ENCODE results near the gene TRIM10. TPM values are rescaled to one million over a fixed set of nuclear protein-coding genes. Genes with fewer than 3 reads are reported as not detected.

Gene TRIM10
- total RNA-seq, 1 donor from 2014 or later = not detected

- Mint-ChIP-seq H3K27me3 (ENCODE audit: low read depth) (no peaks in the 10 kb centered on the region), H3K4me3 (no peak overlapping the region), H3K36me3 (peaks cover 32% of the 10 kb centered on the region), H3K27ac (no peak overlapping the region), H3K4me1 (no peaks in the 10 kb centered on the region), H3K9me3 (no peaks in the 10 kb centered on the region)
- DNase-seq (ENCODE audit: low spot score in 2 of 2, unreplicated experiment in 2 of 2) = no peak
- TF ChIP-seq CTCF (IDR thresholded peaks at IDR 0.05; ENCODE audit: unreplicated experiment) = no peak
These were observed 34.0 kb upstream of the TRIM10 start for GRCh38 chr6:30194797-30195690.

- no peak for DNase-seq (ENCODE audit: low spot score in 2 of 2, unreplicated experiment in 2 of 2)
- Mint-ChIP-seq H3K27ac (no peak overlapping the region), H3K4me3 (no peak overlapping the region), H3K9me3 (no peaks in the 10 kb centered on the region), H3K27me3 (ENCODE audit: low read depth) (no peaks in the 10 kb centered on the region), H3K36me3 (peaks cover 41% of the 10 kb centered on the region), H3K4me1 (no peaks in the 10 kb centered on the region)
- no peak for TF ChIP-seq CTCF (IDR thresholded peaks at IDR 0.05; ENCODE audit: unreplicated experiment)
These were observed 31.1 kb upstream of the TRIM10 start for GRCh38 chr6:30192076-30192475.

GRCh38 chr6:30188541-30188940, 27.5 kb upstream of the TRIM10 start:
- no peaks in the 10 kb centered on the region for H3K27me3 Mint-ChIP-seq (ENCODE audit: low read depth)
- TF ChIP-seq CTCF (IDR thresholded peaks at IDR 0.05; ENCODE audit: unreplicated experiment) = no peak
- DNase-seq (ENCODE audit: low spot score in 2 of 2, unreplicated experiment in 2 of 2) = no peak
- H3K27ac Mint-ChIP-seq = no peak overlapping the region
- H3K9me3 Mint-ChIP-seq = no peaks in the 10 kb centered on the region
- H3K36me3 Mint-ChIP-seq = peaks cover 64% of the 10 kb centered on the region
- H3K4me1 Mint-ChIP-seq = no peaks in the 10 kb centered on the region
- H3K4me3 Mint-ChIP-seq = no peak overlapping the region

GRCh38 chr6:30185846-30186484, 25.0 kb upstream of the TRIM10 start:
- peaks cover 61% of the 10 kb centered on the region for H3K36me3 Mint-ChIP-seq
- H3K9me3 Mint-ChIP-seq = peaks cover 5% of the 10 kb centered on the region
- no peak for TF ChIP-seq CTCF (IDR thresholded peaks at IDR 0.05; ENCODE audit: unreplicated experiment)

GRCh38 chr6:30184417-30185031, 23.5 kb upstream of the TRIM10 start:
- no peak for TF ChIP-seq CTCF (IDR thresholded peaks at IDR 0.05; ENCODE audit: unreplicated experiment)
- Mint-ChIP-seq H3K4me1 (no peaks in the 10 kb centered on the region), H3K27me3 (ENCODE audit: low read depth) (peaks cover 3% of the 10 kb centered on the region), H3K36me3 (peaks cover 48% of the 10 kb centered on the region), H3K9me3 (peaks cover 12% of the 10 kb centered on the region), H3K27ac (no peak overlapping the region), H3K4me3 (no peak overlapping the region)
- DNase-seq (ENCODE audit: low spot score in 2 of 2, unreplicated experiment in 2 of 2) = no peak

More at GRCh38 chr6:30185846-30186484, 25.0 kb upstream of the TRIM10 start:
- Mint-ChIP-seq H3K4me1 (no peaks in the 10 kb centered on the region), H3K27me3 (ENCODE audit: low read depth) (no peaks in the 10 kb centered on the region), H3K27ac (no peak overlapping the region), H3K4me3 (no peak overlapping the region)
- no peak for DNase-seq (ENCODE audit: low spot score in 2 of 2, unreplicated experiment in 2 of 2)

Measured in mesothelial cell of epicardium (in vitro differentiated cells).